ENCODE data around the gene FRMD4A.

FRMD4A gene

GRCh38 chr10:13928451-13928850 lies 402.3 kb downstream of the FRMD4A start:
- no peaks in the 10 kb centered on the region for H3K27me3 ChIP-seq (ENCODE audit: low read length)
- H3F3A ChIP-seq (ENCODE audit: insufficient read depth), result no peaks in the 10 kb centered on the region
- TF ChIP-seq, protein P1, sequence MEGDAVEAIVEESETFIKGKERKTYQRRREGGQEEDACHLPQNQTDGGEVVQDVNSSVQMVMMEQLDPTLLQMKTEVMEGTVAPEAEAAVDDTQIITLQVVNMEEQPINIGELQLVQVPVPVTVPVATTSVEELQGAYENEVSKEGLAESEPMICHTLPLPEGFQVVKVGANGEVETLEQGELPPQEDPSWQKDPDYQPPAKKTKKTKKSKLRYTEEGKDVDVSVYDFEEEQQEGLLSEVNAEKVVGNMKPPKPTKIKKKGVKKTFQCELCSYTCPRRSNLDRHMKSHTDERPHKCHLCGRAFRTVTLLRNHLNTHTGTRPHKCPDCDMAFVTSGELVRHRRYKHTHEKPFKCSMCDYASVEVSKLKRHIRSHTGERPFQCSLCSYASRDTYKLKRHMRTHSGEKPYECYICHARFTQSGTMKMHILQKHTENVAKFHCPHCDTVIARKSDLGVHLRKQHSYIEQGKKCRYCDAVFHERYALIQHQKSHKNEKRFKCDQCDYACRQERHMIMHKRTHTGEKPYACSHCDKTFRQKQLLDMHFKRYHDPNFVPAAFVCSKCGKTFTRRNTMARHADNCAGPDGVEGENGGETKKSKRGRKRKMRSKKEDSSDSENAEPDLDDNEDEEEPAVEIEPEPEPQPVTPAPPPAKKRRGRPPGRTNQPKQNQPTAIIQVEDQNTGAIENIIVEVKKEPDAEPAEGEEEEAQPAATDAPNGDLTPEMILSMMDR (IDR thresholded peaks at IDR 0.05; ENCODE audit: insufficient read depth, low read length, poor library complexity, severe bottlenecking), result no peak
- TF ChIP-seq EZH2phosphoT487 (conservative IDR thresholded peaks at IDR 0.05; ENCODE audit: low read length), result no peak
- H3K36me3 ChIP-seq (ENCODE audit: low read length), result no peaks in the 10 kb centered on the region
- no peak overlapping the region for H3K9ac ChIP-seq (ENCODE audit: low read length)
- H4K20me1 ChIP-seq (ENCODE audit: low read depth, low read length), result no peaks in the 10 kb centered on the region
- no peak overlapping the region for H2AFZ ChIP-seq (ENCODE audit: low read depth, low read length, severe bottlenecking)
- no peak overlapping the region for H3K27ac ChIP-seq (ENCODE audit: low read depth, low read length)
- no peaks in the 10 kb centered on the region for H3K9me2 ChIP-seq (replicated peaks; ENCODE audit: insufficient read depth, low read length)
- no peaks in the 10 kb centered on the region for H3K9me3 ChIP-seq (ENCODE audit: insufficient read depth, low read length)
- no peaks in the 10 kb centered on the region for H3K79me2 ChIP-seq (ENCODE audit: insufficient read depth, low read length)
- H3K4me2 ChIP-seq (ENCODE audit: low read depth, low read length, poor library complexity, severe bottlenecking), result no peak overlapping the region
- no peak overlapping the region for H3K4me3 ChIP-seq (ENCODE audit: insufficient read depth, low read length, poor library complexity, severe bottlenecking)

GRCh38 chr10:13925971-13926780 lies 404.5 kb downstream of the FRMD4A start:
- H3F3A ChIP-seq (ENCODE audit: insufficient read depth), result no peaks in the 10 kb centered on the region
- no peak overlapping the region for H3K9ac ChIP-seq (ENCODE audit: low read length)
- H3K27ac ChIP-seq (ENCODE audit: low read depth, low read length), result no peak overlapping the region
- H3K27me3 ChIP-seq (ENCODE audit: low read length), result no peaks in the 10 kb centered on the region
- H3K36me3 ChIP-seq (ENCODE audit: low read length), result no peaks in the 10 kb centered on the region
- H4K20me1 ChIP-seq (ENCODE audit: low read depth, low read length), result no peaks in the 10 kb centered on the region
- H3K9me3 ChIP-seq (ENCODE audit: insufficient read depth, low read length), result no peaks in the 10 kb centered on the region
- no peak for TF ChIP-seq EZH2phosphoT487 (conservative IDR thresholded peaks at IDR 0.05; ENCODE audit: low read length)
- TF ChIP-seq, protein P1 (IDR thresholded peaks at IDR 0.05; ENCODE audit: insufficient read depth, low read length, poor library complexity, severe bottlenecking), result no peak
- H3K79me2 ChIP-seq (ENCODE audit: insufficient read depth, low read length), result no peaks in the 10 kb centered on the region
- no peak overlapping the region for H2AFZ ChIP-seq (ENCODE audit: low read depth, low read length, severe bottlenecking)
- no peak overlapping the region for H3K4me2 ChIP-seq (ENCODE audit: low read depth, low read length, poor library complexity, severe bottlenecking)
- H3K9me2 ChIP-seq (replicated peaks; ENCODE audit: insufficient read depth, low read length), result no peaks in the 10 kb centered on the region
- no peak overlapping the region for H3K4me3 ChIP-seq (ENCODE audit: insufficient read depth, low read length, poor library complexity, severe bottlenecking)

- no peaks in the 10 kb centered on the region for H3K79me2 ChIP-seq (ENCODE audit: insufficient read depth, low read length)
- H3K27me3 ChIP-seq (ENCODE audit: low read length), result no peaks in the 10 kb centered on the region
- H2AFZ ChIP-seq (ENCODE audit: low read depth, low read length, severe bottlenecking), result no peak overlapping the region
- H3K4me3 ChIP-seq (ENCODE audit: insufficient read depth, low read length, poor library complexity, severe bottlenecking), result no peak overlapping the region
- no peaks in the 10 kb centered on the region for H3K36me3 ChIP-seq (ENCODE audit: low read length)
- TF ChIP-seq, protein P1 (IDR thresholded peaks at IDR 0.05; ENCODE audit: insufficient read depth, low read length, poor library complexity, severe bottlenecking), result no peak
- no peak for TF ChIP-seq EZH2phosphoT487 (conservative IDR thresholded peaks at IDR 0.05; ENCODE audit: low read length)
- H3K27ac ChIP-seq (ENCODE audit: low read depth, low read length), result no peak overlapping the region
- no peaks in the 10 kb centered on the region for H3F3A ChIP-seq (ENCODE audit: insufficient read depth)
- H3K4me2 ChIP-seq (ENCODE audit: low read depth, low read length, poor library complexity, severe bottlenecking), result no peak overlapping the region
- H3K9me3 ChIP-seq (ENCODE audit: insufficient read depth, low read length), result no peaks in the 10 kb centered on the region
- no peaks in the 10 kb centered on the region for H4K20me1 ChIP-seq (ENCODE audit: low read depth, low read length)
- H3K9ac ChIP-seq (ENCODE audit: low read length), result no peak overlapping the region
- no peaks in the 10 kb centered on the region for H3K9me2 ChIP-seq (replicated peaks; ENCODE audit: insufficient read depth, low read length)
Observed at GRCh38 chr10:13924040-13924725, 406.5 kb downstream of the FRMD4A start.

All from SU-DHL-6 (cell line).